ENCODE results near the gene TCF20.

The TCF20 gene

DNA sequence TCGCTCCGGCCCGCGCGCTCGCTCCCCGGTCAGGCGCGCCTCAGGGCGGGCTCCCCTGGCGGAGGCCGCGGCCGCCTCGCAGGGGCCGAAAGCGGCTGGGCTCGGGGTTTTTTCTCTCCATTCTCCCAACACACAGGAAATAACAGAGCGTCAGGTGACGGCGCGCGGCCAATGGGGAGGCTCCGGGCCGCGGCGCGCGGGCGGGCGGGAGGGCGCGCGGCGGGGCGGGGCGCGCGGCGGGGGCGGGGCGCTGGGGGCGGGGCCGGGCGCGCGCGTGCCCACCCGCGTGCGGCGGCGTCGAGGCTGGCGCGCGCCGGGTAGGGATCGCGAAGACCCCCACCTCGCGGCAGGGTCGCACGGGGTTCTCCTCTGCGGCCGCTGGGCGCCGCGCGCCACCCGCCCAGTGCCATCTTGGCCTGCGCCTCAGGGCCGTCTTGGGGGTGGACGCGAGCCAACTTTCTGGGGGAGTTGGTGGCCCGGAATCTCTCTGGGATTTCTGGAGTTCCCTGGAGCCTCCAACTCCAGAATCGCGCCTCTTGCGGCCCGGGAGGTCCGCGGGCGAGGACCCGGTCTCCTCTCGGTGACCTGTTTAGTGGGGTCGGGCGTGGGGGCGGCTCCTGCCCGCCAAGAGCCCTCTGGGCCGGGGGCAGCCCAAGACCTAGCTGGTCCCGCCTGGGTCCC lies at the start of gene TCF20:
Gene TCF20 (minus strand): TSS at position 144 of the 681 bp plus-strand sequence. CDS start 55,348 bp downstream, outside the sequence.
- peak; percentile 71 for DNase-seq (ENCODE audit: low read depth)

DNA sequence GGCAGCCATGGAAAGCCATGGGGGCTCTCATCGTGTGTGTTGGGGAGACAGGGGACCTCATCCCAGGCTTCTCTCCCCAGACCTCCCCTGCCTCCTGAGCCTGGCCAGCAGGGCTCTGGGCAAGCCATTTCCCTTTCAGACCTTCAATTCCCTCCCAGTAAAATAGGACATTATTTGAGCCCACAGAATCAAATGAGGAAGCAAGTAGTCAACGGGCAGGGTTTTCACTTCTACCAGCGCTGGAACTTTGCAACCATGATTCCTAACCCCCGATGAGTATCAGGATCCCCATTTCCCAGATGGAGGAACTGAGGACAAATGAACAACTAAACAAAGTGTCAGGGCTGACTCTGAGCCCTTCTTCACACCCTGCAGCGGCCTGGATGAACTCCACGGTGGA lies 48.9 kb upstream of the TCF20 start:
- DNase-seq (ENCODE audit: low read depth), result no peak

DNA sequence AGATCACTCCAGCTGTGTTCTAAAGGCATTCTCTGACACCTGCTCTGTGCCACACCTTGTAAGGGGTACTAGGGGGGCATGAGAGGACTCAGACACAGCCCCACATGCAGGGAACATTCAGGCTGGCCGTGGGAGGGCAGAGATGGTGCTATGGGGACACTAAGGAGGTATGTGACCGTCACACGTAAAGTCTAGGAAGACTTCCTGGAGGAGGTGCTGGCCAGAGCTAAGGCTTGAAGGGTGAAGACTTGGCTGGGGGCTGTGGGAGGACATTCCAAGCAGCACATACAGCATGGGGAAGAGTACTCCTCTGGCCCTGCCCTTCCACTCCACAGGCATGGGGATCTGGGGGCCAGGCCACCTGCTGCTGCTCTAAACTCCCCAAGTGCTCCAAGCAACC lies 48.5 kb upstream of the TCF20 start:
- DNase-seq (ENCODE audit: low read depth), result no peak

DNA sequence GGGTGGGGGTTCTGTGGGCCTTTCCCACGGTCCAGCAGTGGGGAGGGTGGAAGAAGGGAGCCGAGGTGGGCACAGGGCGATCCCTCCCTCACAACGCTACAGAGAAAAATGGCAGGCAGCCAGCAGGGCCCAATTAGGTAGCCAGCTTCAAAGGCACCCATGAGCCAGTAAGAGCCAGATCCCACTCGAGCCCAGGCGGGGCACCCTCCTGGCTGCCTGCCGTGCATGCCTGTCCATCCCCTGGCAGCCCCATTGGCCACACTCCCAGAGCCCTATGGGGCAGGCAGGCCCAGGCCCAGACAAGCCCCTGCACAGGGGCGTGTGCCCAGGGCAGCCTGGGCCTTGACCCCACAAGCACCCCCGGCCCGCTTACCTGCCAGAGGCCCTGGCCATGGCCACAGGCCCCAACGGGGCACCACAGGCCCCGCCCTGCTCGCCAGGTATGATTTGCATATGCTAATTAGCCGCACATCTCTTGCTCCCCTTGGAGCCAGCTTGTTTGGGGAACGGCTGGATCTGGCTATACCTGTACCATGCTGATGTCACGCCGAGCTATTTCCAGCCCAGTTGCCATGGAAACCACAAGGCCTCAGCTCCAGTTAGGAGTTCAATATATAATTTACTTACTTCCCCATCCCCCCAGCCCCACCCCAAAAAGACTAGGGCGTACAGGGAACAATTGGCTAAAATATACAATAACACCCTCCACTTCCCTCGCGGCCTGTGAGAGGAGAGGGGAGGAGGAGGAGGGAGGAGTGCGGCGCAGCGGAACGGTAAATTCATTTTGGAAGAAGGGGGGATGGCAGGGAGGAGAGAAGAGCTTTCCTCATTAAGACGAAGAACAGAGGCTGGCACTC lies 47.5 kb upstream of the TCF20 start:
- DNase-seq (ENCODE audit: low read depth), result no peak

DNA sequence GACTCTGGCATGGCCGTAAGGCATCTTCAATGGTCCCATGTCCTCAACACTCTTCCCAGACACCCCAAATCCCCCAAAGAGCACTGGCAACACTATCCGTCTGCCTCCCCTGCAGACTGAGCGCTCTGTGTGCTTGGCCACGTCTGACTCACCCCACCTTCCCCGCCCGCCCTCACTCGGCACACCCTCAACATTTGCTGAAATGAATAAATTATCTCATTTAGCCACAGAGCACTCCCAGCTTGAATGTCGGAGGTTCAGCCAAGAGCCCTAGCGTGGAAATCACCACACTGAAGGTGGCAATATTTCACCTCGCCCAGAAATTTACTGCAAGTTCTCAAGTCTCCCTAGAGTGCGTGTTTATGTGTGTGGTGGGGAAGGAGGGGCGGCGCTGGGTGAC lies 46.6 kb upstream of the TCF20 start:
- peak; percentile 38 for DNase-seq (ENCODE audit: low read depth)

DNA sequence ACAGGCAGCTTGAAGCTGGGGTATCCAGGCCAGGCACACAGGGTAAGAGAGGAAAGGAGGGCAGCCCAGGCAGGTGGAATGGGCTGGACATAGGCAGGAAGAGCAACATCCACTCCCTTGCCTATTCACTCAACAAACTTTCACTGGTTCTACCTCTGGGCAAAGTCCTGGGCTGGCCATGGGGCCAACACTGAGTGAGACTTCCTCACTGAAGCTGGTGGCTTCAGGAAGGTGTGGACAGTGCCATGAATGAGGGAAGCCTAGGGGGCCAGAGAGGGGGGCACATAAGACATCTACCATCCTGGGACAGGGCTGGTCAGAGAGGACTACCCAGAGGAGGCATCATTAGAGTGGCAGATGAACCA lies 44.9 kb upstream of the TCF20 start:
- DNase-seq (ENCODE audit: low read depth), result no peak

DNA sequence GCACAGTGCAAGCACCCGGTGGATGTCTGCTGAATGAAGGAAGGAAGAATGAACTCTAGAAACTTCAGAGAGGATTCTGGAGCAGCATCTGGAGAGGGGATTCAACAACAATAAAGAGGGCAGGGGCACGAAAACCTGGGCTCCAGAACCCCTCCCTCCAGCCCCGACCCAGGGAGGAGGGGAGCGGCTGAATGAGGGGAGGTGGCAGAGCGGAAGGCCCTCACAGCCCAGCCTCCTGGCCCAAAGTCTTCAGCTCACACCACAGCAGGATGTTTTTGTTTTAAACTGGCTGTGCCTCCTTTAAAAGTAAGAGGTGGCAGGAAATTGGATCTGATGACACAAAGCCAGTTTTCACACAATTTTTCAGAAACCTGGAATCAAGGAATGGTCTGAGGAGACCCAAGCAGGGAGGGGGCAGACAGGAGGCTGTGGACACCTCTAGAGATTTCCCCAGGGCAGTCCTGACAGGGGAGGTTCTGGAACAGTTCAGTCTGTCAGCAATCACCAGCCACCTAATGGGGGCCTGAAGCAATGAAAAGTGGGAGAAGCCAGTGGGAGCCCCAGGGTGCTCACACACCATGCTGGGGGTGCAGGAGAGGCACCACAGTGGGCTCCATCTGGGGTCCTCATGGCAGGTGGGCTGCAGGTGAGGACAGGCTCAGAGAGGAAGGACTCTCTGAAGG lies 44.4 kb upstream of the TCF20 start:
- no peak for DNase-seq (ENCODE audit: low read depth)

DNA sequence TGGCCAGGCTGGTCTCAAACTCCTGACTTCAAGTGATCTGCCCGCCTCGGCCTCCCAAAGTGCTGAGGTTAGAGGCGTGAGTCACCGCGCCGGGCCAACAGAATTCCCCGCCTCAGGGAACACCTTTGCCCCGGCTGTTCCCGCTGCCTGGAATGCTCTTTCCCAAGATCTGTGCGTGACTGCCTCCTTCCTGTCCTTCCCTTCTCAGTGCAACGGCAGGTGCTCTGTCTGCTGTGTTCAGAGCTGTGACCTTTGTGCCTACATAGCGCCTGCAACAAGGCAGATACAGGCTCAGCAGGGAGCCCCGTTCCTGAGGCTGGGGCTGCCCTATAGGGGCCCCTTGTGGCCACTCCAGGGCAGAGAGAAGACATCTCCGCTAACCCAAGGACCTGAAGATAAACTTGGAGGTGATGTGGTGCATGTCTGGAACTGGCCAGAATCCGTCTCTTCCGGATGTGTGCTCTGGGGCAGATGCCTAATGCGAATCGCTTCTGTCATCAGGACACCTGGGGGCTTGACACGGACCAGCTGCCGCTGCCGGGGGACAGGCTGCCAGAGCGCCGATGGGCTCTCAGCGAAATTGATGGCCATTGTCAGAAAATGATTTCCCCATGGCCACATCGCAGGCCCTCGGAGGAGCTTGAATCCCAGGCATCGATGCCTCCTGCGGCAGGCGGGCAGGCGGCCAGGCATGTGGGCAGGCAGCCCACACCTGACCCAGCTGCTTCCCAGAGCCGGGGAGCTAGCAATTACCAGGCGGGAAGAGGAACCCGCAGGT lies 43.5 kb upstream of the TCF20 start:
- DNase-seq (ENCODE audit: low read depth), result no peak

DNA sequence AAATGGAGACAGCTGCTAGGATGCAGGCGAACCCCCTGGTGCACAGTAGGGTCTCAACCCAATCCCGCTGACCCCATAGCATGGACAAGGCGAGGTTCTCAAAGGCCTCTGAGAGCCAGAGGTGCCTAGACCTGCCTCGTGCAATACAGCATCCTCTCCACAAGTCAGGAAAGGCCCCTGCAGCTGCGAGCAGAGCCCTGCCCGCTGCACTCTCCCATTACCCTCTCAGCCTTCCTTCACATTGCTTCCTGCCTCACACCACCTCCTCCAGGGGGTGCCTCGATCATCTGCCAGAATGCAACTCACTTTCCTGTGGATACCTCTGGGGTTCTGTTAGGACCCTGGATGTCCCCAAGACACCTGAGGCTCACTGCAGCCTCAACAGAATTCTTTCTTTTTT lies 42.8 kb upstream of the TCF20 start:
- DNase-seq (ENCODE audit: low read depth), result no peak

DNA sequence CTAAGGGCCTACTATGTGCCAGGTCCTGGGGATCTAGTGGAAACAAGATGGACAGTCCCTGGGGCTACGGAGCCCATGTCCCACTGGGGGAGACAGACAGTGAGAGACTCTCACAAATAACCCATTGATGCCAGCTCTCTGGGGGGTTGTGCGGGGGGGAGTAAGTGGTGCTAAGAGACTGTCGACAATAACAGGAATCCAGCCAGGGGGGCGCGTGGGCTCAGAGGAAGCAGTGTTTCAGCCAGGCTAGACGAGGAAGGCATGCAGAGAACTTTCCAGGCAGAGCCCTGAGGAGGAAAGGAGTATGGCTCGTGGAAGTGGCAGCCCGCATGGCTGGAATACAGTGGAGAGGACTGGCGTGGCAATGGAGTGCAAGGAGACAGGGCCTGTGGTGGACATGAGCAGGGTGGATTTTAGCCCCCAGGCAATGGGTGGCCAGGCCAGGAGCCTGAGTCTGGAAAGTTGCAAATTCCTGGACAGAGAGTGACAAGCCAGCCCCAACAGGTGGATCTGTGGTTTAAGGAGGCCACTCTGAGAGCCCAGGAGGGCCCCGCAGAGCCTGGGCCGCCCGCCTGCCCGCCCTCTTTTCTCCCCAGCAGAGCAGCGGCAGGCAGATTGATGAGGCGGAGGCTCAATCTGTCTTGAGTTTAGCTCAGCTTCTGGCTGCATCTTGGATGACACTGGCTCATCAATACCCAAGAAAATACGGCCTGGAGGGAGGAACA lies 40.0 kb upstream of the TCF20 start:
- no peak for DNase-seq (ENCODE audit: low read depth)

DNA sequence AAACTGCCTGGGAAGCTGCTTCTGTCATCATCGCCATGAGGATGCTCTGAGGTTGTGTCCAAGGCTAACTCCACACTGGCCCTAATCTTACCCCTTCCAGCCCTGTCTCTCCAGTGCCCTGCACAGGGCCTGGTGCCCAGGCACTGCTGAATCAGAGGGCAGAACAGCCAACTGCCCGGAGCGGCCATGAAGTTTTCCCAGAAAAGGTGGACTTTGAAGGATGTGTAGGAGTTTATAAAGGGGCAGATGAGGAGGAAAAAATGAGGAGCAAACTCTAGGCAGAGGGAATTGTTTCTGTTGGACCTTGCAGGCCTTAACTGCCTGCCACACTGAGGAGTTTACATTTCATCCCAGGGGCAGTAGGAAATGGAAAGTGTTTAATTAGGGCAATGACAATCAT lies 39.4 kb upstream of the TCF20 start:
- DNase-seq (ENCODE audit: low read depth), result no peak

DNA sequence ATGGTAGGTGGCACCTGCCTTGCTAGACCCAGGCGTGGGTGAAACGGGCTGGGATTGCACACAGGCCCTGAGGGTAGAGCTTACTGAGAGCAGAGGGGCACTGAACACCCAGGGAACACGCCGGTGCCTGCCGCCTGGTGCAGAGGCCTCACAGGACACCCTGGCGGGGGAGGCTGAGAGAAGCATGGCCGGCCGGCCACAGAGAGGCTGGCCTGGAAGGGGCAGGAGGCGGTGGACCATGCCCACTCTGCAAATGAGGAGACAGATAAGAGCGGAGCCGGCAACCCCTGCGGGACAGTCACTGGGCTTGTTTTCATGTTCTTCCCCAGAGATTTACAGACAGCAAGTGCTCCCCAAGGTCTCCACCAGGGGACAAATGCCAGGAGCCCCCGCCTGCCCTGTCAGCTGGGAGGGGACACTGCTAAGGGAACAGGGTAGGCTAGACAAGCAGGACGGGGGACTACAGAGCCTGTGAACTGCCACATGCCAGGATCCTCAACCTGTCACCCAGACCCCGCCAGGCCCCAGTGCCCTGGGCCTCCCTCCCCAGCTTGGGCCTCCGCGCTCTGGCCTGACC lies 38.5 kb upstream of the TCF20 start:
- DNase-seq (ENCODE audit: low read depth), result no peak

DNA sequence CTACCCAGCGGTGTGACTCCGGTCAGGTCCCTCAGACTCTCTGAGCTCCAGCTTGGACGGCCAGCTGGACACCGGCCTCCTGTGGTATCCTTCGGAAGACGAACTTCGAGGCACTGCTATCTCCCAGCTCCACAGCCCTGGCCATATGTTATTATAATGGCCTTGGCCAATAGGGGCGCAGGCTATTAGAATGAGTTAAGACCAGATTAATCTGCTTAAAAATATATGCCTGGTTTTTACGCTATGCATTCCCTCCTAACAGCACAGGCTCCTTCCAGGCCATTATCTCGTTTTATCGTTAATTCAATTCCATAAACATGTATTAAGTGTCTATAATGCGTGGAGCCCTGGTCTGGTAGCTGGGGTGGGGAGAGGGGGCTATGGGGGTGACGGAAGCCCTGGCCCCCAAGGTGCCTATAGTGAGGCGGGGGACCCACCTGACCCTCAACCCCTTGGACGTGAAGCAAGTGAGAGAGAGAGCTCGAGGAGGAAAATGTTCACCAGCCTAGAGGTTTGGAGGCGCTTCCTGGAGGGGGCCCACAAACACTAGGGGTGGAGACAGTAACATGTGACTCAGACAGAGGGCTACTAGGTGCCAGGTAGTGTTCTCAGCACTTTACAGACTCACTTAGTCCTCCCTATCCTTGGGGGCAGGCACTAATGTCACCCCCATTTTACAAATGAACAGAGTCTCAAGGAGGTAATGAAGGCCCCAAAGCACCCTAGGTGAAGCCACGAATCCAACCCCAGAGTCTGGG lies 37.5 kb upstream of the TCF20 start:
- DNase-seq (ENCODE audit: low read depth), result no peak

DNA sequence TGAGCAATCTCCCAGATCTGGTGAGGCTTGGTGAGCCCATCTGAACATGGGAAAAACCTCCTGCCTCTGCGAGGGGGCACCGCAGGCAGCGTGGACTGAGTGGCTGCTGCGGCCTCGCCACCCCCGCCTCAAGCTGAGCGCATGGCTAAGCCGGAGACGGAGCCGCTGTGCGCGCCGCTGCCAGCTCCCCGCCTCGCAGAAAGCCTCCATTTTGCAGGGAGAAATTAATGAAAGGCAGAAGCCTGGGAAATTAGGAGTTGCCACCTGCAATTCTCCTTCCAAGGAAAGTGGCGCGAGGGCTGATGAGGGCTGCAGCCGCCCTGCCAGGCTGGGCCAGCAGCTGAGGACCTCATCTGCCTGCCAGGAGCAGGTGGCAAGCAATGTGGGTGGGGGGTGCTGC lies 35.6 kb upstream of the TCF20 start:
- no peak for DNase-seq (ENCODE audit: low read depth)

DNA sequence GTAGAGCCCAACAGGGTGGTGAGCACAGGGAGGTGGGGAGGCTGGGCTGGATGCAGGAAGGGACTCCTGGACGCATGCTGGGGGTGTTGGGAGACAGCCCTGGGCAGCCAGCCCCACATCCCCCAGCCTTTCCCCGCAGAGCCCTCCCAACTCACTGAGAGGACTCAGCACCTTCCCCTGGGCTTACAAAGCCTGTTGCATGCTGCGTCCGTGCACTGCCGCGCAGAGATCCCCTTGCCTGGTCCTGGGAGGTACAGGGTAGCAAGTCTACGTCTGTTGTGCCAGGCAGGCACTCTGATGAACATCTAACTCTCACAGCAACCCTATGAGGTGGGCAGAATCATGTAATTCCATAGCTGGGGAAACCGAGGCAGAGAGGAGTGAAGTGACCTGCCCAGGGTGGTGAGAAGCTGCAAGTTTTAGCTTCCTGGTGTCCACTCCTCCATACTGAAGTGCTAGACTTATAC lies 33.9 kb upstream of the TCF20 start:
- no peak for DNase-seq (ENCODE audit: low read depth)

DNA sequence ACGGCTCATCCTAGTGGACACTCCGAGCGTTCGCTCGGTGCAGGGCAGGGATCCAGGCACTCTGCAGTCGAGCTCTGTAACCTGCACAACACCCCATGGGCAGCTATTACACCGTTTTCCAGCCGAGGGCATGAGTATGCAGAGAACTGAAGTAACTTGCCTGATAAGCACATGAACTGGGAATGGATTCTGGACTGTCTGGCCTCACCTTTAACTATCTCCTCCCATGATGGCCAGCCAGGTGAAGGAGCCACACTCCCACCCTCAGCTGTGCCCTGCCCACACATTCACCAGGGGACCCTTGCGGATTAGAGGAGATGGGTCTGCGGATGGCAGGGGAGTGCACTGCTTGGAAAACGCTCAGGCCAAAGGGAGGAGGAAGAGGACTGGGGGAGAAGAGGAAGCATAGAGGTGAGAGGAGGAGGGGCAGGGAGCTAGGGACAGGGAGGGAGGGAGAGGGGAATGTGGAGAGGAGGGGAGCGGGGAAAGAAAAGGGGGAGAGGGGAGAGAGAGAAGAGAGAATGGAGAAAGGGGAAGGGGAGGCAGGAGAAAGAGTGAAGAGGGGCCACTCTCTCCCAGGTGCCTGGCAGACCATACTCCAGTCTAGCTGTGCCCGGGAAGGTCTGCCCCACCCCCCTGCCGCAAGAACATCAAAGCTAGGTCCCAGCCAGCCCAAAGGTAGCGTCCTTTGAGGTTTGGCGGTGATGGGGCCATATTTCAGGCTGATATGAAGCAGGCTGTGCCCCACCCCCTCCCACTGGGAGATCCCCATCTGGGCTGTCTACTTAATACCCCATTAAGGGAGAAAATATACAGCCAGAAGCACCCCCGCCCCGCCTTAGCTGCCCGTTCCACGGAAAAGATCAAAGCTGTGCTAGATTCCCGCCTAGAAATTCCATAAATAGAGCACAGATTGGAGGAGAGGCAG lies 33.2 kb upstream of the TCF20 start:
- no peak for DNase-seq (ENCODE audit: low read depth)

DNA sequence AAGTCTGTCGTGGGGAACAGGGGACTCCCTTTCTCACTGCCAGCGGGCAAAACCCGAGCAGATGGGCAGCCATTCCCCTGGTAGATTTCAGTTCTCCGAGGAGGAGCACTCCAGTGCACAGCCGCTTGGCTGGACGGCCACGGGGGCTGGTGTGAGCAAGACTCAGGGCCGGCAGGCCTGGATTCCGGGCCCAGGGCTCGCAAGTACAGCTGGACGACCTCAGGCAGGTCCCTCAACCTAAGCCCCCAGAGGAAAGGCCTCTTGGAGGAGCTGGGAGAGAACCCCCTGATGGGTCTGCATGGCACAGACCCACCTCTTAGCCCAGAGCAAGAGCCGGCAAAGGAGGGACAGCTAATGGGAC lies 31.3 kb upstream of the TCF20 start:
- DNase-seq (ENCODE audit: low read depth), result no peak

DNA sequence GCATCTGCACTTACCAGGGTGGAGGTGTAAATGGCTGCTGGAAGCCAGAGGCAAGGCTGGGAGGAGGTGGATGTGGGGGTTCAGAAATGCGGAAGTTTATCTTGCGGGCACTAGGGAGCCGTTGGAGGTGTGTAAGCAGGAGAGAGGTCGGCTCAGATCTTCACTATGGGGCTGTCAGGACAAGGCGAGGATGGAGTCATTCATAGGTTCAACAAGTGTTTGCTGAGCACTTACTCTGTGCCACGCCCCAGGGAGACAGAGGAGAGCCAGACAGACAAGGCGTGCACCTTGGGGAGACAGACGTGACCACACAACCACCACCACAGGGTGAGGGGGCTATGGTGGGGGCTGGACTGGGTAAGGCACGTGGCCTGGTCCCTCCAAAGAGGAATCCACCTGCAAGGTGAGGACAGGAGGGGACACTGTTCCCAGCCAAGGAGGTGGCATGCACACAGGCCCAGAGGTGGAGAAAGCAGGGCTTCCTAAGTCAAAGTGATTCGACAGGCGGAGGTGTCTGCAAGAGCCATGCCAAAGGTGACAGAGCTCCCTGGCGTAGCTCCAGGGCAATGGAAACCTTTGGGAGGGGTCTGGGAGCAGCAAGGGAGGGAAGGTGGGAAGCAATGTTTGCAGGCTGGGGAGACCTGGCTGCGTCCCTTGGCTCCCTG lies 30.8 kb upstream of the TCF20 start:
- no peak for DNase-seq (ENCODE audit: low read depth)

Data from activated T-cell treated with anti-CD3 and anti-CD28 coated beads for 48 hours (primary cell).